22Rv1 (cell line): ENCODE measurements around the gene IL17RE.

ENCODE experiments used
- CTCF ChIP-seq: fragments of 450-650 bp; IDR thresholded peaks from 2 replicates; pipeline ENCODE4 v1.5.1; 2017; ENCODE audit warnings: mild to moderate bottlenecking
- ZFX ChIP-seq: fragments of 450-650 bp; IDR thresholded peaks from 2 replicates; pipeline ENCODE4 v1.6.1; 2017; ENCODE audit warnings: antibody characterized with exemption, borderline replicate concordance

- TF ChIP-seq CTCF = no peak
- TF ChIP-seq ZFX = no peak
These were observed 18.0 kb upstream of the IL17RE start for GRCh38 chr3:9884555-9885165.
